Iris pigment epithelial cell (primary cell): Measurements from ENCODE around the gene SLC24A4.

Experiments used
- DNase-seq: peaks from one replicate; pipeline ENCODE4 v3.0.0-alpha.2; 2011; ENCODE audit warnings: low read depth

Gene SLC24A4, protein sequence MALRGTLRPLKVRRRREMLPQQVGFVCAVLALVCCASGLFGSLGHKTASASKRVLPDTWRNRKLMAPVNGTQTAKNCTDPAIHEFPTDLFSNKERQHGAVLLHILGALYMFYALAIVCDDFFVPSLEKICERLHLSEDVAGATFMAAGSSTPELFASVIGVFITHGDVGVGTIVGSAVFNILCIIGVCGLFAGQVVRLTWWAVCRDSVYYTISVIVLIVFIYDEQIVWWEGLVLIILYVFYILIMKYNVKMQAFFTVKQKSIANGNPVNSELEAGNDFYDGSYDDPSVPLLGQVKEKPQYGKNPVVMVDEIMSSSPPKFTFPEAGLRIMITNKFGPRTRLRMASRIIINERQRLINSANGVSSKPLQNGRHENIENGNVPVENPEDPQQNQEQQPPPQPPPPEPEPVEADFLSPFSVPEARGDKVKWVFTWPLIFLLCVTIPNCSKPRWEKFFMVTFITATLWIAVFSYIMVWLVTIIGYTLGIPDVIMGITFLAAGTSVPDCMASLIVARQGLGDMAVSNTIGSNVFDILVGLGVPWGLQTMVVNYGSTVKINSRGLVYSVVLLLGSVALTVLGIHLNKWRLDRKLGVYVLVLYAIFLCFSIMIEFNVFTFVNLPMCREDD

GRCh38 chr14:92323011-92323915, at the start of gene SLC24A4:
Gene SLC24A4, plus strand, starts transcription at chr14:92323165. Its CDS starts 666 bp downstream, at chr14:92323831.
- DNase-seq: peak; percentile 11

GRCh38 chr14:92273166-92273565, 49.8 kb upstream of the SLC24A4 start:
- no peak for DNase-seq

DNA sequence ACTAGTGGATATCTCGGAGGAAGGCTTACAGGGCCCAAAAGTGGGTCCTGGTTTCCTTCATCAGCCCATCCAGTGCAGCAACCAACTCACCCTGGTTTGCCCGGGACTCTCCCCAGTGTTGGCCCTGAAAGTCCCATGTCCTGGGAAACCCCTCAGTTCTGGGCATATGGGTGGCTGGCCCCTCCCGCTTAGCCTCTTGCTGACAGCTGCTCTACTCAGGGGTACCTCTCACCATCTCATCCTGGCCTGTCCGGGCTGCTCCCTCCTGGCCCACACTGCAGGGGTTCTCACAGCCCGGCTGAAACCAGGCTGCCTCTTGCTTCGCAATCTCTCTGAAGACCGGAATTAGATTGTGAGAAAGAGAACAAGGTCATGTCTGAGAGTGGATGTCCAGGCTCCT, 48.9 kb upstream of the SLC24A4 start:
- no peak for DNase-seq

GRCh38 chr14:92276074-92276473, 46.9 kb upstream of the SLC24A4 start:
- DNase-seq: no peak

DNA sequence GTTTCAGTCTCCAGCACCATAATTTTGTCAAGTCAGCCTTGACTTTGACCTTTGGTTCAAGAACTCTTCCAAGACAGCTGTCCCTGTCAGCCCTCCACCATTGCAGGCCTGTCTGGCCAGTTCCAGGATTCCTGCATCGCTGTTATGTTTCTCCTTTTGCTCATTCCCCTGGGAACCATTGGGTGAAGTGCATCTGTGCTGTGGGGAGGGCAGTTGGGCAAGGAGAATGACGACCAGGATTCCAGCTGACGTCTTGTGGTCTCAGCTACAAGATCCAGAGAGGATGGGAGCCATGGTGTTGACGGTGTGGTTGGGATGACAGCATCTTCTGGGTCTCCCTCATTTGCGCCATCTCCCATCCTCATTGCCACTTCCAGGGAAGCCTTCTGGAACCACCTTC, 45.9 kb upstream of the SLC24A4 start:
- no peak for DNase-seq

- DNase-seq: peak; percentile 75
These were observed 42.3 kb upstream of the SLC24A4 start for GRCh38 chr14:92280554-92281262.

DNA sequence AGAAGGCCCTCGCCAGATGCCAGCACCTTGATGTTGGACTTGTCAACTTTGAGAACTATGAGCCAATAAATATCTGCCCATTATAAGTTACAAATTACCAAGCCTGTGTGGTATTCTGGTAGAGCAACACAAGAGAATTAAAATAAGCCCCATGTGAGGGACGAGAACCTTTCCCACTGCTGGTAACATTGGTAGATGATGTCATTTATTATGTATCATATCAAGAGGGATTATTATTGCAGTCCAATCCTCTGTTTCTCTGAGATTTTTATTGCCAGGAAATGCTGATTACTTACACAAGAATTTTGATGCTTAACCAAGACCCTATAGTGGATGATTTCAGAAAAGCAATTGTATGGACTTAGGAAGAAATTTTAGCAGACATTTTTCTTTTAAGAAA, 40.3 kb upstream of the SLC24A4 start:
- DNase-seq: peak; percentile 26

DNA sequence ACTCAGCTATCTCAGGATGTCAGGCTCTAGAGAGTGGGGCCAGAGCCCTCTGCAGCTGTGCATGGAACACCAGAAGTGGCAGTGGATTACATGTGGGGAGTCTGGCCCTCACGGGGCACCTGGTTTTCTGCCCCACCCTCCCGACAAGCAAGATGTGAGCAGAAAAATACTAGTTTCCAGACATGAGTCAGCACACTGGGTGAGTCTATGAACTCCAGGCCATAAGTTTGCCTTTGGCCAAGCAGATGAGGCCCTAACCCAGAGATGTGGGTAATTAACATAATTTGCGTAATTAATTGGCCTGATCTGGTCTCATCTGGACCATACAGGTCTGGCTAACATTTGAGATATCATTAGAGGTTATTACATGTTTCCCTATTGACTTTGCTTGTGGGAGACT, 37.7 kb upstream of the SLC24A4 start:
- DNase-seq: no peak

- DNase-seq: no peak
These were observed 35.0 kb upstream of the SLC24A4 start for GRCh38 chr14:92287987-92288386.

GRCh38 chr14:92288994-92289660, 33.8 kb upstream of the SLC24A4 start:
- DNase-seq: no peak

DNA sequence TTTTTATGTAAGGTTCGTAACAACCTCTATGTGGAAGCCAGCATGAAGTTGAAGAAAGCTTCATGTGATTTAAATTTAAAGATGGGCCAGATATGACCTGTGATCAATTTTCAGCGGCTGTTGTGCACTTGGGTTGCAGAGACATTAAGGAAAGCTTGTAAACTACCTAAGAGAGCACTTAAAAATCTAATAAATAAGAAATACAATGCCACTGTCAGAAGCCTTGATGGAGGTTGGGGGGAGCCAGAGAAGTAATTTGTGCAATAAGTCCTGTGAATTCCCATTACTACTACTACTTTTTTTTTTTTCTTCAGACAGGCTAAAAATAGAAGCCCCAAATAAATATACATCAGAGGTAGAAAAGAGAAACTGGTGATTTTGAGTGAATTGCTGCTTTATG, 30.3 kb upstream of the SLC24A4 start:
- DNase-seq: no peak

- DNase-seq: no peak
These were observed 28.5 kb upstream of the SLC24A4 start for GRCh38 chr14:92294506-92294905.

DNA sequence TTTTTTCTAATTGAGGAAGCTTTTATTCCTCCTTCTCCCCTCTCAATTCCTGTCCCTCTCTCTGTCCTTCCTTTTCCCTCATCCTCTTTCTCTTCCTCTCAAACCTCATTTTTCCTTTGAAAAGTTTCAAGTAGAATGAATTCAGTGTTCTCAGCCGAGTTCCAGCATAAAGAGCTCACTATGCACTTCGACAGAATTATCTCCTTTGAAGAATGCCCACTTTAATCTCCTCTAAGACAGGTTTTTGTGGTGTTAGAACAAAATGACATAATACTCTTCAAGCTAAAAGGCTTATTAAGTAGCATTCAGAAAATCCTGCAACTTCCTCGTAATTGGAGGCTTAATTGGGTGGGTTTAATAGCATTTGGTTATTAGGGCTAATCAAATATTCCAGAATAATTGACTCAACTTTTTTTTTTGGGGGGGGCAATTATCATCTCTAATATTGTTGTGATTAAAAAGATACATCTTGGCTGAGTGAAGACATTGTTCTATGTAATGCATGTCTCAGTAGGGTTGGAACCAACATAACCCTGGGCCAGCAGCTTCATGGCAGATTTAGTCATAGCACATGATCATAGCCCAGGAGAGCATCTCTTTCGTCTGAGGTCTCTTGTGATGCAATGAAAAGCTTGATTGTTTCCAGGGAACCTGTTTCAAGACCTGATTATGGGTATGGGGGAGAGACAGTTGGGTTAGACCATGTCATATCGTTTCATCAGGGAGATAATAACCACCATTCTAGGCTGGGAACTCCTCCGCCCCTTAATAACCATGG, 25.0 kb upstream of the SLC24A4 start:
- DNase-seq: no peak

- no peak for DNase-seq
These were observed 20.5 kb upstream of the SLC24A4 start for GRCh38 chr14:92302481-92302880.

DNA sequence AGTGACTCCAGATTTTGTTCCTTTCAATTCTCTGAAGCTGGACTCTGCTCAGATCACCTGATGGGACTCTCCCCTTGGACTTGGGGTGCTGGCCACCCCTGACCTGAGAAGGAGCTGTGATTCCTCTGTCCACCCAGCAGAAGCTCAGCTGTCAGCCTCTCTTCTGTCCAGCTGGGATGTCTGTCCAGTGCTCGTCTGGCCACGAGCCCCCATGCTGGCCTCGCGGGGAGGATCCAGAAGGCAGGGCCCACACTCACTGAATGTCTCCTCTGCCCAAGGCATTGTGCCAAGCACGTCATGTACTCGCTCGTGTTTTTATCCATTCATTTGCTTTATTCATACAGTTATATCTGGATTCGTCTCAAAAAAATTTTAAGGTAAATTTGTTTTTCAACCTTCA, 14.2 kb upstream of the SLC24A4 start:
- no peak for DNase-seq

GRCh38 chr14:92309968-92310530, 12.9 kb upstream of the SLC24A4 start:
- DNase-seq: no peak

DNA sequence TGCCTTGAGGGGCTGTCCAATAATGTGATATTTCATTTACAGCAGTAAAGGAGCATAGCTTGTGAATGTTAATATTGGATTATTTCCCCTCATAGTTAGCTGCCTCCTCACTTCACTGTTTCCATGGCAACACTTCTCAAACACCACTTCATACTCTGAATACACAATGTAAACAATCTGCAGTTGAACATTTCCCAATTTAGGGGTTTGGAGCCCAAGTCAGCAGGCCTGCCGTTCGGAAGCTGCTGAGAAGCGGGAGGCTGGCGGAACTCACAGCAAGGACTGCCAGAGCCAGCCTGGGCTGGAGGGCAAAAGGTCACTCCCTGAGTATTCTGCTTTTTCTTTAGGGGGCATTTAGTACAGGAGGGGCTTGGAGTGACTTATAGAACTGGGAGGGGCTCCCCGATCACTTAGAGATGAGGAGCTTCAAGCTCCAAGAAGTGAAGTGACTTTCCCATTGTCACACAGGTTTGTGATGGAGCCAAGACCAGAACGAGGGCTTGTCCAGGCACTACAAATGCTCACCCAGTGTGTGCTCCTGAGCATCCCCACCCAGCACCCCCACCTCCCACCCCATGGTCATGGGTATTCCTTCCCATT, 12.1 kb upstream of the SLC24A4 start:
- DNase-seq: peak; percentile 30

- peak; percentile 16 for DNase-seq
These were observed 8.8 kb upstream of the SLC24A4 start for GRCh38 chr14:92314182-92314581.

- DNase-seq: no peak
These were observed 7.7 kb upstream of the SLC24A4 start for GRCh38 chr14:92315050-92315805.
